Kidney (tissue), 14 donors: ENCODE data around the gene AKT1. TPM values are rescaled to one million over a fixed set of nuclear protein-coding genes. Genes with fewer than 3 reads are reported as not detected.

Experiments
- DNase-seq, 5 donors: peaks; one replicate each; pipeline ENCODE4 v3.0.0-alpha.2; 2013 to 2020
- FAIRE-seq: peaks from 2 replicates; lab custom pipeline; 2012; peaks lifted over from hg19 to GRCh38; lab: Jason Lieb, UNC
- H3K27ac ChIP-seq, 2 donors: one replicate each; pipeline ENCODE4 v1.7.0; 2013; ENCODE audit warnings: low read depth in 2 of 2, low read length in 2 of 2, inconsistent platforms in 1 of 2
- H3K27me3 ChIP-seq: one replicate; pipeline ENCODE4 v1.7.1; 2013; ENCODE audit warnings: low read length, inconsistent platforms; ENCODE audit not compliant: control insufficient read depth, insufficient read depth
- H3K36me3 ChIP-seq, 3 donors: one replicate each; pipeline versions ENCODE4 v1.7.0 to v1.7.1; 2013; ENCODE audit warnings: low read length in 3 of 3, control low read depth in 1 of 3, inconsistent platforms in 1 of 3; ENCODE audit not compliant: insufficient read depth in 3 of 3, control insufficient read depth in 2 of 3
- H3K4me1 ChIP-seq, 3 donors: one replicate each; pipeline versions ENCODE4 v1.7.0 to v1.7.1; 2013; ENCODE audit warnings: low read length in 3 of 3, inconsistent platforms in 1 of 3, low read depth in 1 of 3; ENCODE audit not compliant: control insufficient read depth in 2 of 3, insufficient read depth in 2 of 3
- H3K4me3 ChIP-seq, 3 donors: one replicate each; pipeline versions ENCODE4 v1.7.0 to v1.8.1; 2013; ENCODE audit warnings: low read length in 3 of 3, control low read depth in 1 of 3, inconsistent platforms in 1 of 3
- H3K9ac ChIP-seq, 3 donors: one replicate each; pipeline versions ENCODE4 v1.7.0 to v1.7.1; 2013; ENCODE audit warnings: low read length in 3 of 3, control low read depth in 1 of 3, inconsistent platforms in 1 of 3
- H3K9me3 ChIP-seq, 3 donors: one replicate each; pipeline versions ENCODE4 v1.7.0 to v1.7.1; 2013; ENCODE audit warnings: low read length in 3 of 3, control low read depth in 1 of 3, inconsistent platforms in 1 of 3; ENCODE audit not compliant: control insufficient read depth in 2 of 3, insufficient read depth in 1 of 3
- intact Hi-C: fragments of 100-400 bp; cut with DNase I; formaldehyde crosslinking; loops from one replicate; pipeline ENCODE4 v1.11.1; 2022
- polyA plus RNA-seq: library from polyadenylated mRNA; stranded (reverse); fragments of 350-450 nt; fragmentation: Illumina TruSeq; extraction: RNeasy Lipid Tissue Mini Kit (QIAGEN cat#74804); gene quantifications from one replicate; pipeline ENCODE4 v1.2.3, GENCODE V29; 2014; ENCODE audit warnings: low read depth, low replicate concordance; ENCODE audit not compliant: insufficient read depth
- total RNA-seq: library from RNA; stranded (reverse); fragmentation: NEBNext Ultra II Directional; extraction: Animal tissue kit (Norgen Biotek cat#: 25700); gene quantifications from one replicate; pipeline ENCODE4 v1.2.1, GENCODE V29; 2021
- TF ChIP-seq, protein P1 (sequence below): IDR thresholded peaks from 3 replicates; pipeline ENCODE4 v1.5.1; 2012; ENCODE audit warnings: mild to moderate bottlenecking, moderate library complexity, borderline replicate concordance; ENCODE audit not compliant: insufficient read depth; ENCODE audit errors: extremely low read depth
- donor health status: control.
- donor health status: control.
- donor health status: control.
- donor health status: control.
- donor health status: control.
- donor health status: DM: yes; HTN: yes; CAD: no.
- donor health status: Normal renal cell carcinoma (clear cell type).

The AKT1 gene
- total and polyA plus RNA-seq, 2 donors from 2014 or later: 70.6 to 125 TPM

DNA sequence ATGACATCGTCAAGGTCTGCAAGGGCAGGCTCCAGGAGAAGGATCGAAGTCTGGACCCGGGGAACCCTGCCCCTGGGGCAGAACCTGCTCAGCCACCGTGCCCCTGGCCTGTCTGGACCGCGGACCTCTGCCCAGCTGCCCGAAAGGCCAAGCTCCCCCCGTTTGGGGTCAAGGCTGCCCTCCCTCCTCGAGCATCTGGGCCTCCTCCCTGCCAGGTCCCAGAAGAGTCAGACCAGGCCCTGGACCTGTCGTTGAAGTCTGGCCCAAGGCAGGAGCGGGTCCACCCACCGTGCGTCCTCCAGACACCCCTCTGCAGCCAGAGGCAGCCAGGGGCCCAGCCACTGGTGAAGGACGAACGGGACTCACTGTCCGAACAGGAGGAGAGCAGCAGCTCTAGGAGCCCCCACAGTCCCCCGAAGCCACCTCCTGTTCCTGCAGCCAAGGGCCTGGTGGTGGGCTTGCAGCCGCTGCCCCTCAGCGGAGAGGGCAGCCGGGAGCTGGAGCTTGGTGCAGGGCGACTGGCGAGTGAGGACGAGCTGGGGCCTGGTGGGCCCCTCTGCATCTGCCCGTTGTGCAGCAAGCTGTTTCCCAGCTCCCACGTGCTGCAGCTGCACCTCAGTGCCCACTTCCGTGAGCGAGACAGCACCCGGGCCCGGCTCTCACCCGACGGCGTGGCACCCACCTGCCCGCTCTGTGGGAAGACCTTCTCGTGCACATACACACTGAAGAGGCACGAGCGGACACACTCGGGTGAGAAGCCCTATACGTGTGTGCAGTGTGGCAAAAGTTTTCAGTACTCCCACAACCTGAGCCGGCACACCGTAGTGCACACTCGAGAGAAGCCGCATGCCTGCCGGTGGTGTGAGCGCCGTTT, 6.2 kb upstream of the AKT1 start:
- Histone ChIP-seq H3K9me3 (no peaks in the 10 kb centered on the region), H3K9ac (peak overlapping the region in 1 of 3 donors; percentile 34), H3K27ac (peak overlapping the region; percentile 42 to 82), H3K36me3 (no peaks in the 10 kb centered on the region), H3K27me3 (no peaks in the 10 kb centered on the region), H3K4me1 (peaks cover 0 to 26% (median 15%) of the 10 kb centered on the region in 3 donors), H3K4me3 (peak overlapping the region in 2 of 3 donors; percentile 53 to 71)
- FAIRE-seq (no peak), DNase-seq (no peak)
- TF ChIP-seq, protein P1, sequence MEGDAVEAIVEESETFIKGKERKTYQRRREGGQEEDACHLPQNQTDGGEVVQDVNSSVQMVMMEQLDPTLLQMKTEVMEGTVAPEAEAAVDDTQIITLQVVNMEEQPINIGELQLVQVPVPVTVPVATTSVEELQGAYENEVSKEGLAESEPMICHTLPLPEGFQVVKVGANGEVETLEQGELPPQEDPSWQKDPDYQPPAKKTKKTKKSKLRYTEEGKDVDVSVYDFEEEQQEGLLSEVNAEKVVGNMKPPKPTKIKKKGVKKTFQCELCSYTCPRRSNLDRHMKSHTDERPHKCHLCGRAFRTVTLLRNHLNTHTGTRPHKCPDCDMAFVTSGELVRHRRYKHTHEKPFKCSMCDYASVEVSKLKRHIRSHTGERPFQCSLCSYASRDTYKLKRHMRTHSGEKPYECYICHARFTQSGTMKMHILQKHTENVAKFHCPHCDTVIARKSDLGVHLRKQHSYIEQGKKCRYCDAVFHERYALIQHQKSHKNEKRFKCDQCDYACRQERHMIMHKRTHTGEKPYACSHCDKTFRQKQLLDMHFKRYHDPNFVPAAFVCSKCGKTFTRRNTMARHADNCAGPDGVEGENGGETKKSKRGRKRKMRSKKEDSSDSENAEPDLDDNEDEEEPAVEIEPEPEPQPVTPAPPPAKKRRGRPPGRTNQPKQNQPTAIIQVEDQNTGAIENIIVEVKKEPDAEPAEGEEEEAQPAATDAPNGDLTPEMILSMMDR: no peak
- intact Hi-C loops: no loop called here

DNA sequence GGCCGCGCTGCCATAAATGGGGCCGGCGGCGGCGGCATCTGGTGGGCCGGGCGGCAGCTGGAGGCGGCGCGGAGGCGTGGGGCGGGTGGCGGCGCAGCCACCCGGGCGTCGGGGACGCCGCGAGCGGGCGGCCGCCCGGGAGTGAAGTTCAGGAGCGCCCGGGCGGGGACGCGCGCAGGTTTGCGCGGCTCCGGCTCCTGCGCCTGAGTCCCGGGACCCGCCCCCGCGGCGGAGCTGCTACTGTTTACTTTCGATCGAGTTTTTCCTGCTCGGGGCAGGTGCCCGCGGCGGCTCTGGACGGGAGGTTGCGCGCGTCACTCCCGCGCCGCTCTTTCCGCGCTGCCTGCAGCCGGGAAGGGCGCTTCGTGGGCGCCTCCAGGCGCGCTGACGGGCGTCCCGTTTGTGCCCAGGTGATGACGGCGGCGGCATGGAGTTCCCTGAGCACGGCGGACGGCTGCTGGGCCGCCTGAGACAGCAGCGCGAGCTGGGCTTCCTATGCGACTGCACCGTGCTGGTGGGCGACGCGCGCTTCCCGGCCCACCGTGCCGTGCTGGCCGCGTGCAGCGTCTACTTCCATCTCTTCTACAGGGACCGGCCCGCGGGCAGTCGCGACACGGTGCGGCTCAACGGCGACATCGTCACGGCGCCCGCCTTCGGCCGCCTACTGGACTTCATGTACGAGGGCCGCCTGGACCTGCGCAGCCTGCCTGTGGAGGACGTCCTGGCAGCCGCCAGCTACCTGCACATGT, 5.4 kb upstream of the AKT1 start, which contains the start of gene ZBTB42:
Gene ZBTB42, plus strand, starts transcription at position 331 of the 749 bp plus-strand sequence. Its CDS starts 97 bp downstream, at position 428.
- Histone ChIP-seq H3K27ac (peak within 1 kb of the TSS; percentile 89 to 94), H3K4me3 (peak within 1 kb of the TSS; percentile 16 to 71 (median 53)), H3K9ac (peak within 1 kb of the TSS in 2 of 3 donors; percentile 11 to 90), H3K9me3 (no peaks in the 10 kb centered on the region), H3K27me3 (no peaks in the 10 kb centered on the region), H3K4me1 (peaks cover 0 to 28% (median 15%) of the 10 kb centered on the region in 3 donors), H3K36me3 (no peaks in the 10 kb centered on the region)
- FAIRE-seq: no peak
- intact Hi-C loops: no loop called here
- TF ChIP-seq, protein P1: no peak
- peak; percentile 77 to 93 (median 81) for DNase-seq

DNA sequence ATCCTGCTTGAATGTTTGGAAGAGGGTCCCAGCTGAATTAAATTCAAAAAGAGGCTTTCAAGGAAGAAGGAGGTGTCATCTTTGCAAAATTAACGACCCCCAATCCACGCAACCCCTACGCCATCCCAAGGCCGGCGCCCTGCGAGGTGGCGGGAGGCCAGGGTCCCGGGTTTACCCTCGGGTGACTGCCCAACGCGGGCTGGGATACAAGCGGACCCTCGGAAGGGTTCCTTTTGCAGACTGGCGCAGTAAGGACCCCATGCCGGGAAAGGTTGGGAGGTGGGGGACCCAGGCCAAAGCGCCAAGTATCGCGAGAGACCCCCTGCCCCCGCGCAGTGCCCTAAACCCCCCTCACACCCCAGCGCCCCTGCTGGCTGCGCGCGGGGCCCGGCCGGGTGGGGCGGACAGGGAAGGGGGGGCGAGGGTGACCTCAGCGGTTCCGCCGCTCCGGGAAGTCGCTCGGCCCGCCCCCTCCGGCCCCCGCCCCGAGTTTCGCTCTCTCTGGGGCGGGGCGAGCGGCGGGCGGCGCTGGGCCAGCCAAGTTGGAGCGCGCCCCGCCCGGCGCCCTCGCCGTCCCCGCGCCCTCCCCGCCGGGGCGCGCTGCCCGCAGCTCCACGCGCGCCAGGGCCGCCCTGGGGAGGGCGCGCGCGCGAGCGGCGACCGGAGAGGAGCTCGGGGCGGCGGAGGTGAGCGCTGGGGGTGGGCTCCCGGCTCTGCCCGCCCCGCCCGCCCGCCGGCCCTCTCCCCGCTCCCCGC, 4.6 kb upstream of the AKT1 start:
- intact Hi-C loops: no loop called here
- H3K4me1 ChIP-seq: peaks cover 0 to 23% (median 13%) of the 10 kb centered on the region in 3 donors
- H3K36me3 ChIP-seq: no peaks in the 10 kb centered on the region
- TF ChIP-seq, protein P1: peak; percentile 28
- H3K4me3 ChIP-seq: peak overlapping the region in 2 of 3 donors; percentile 28 to 56
- H3K27me3 ChIP-seq: no peaks in the 10 kb centered on the region
- peak overlapping the region; percentile 89 to 94 for H3K27ac ChIP-seq
- FAIRE-seq: no peak
- peak overlapping the region in 2 of 3 donors; percentile 11 to 90 for H3K9ac ChIP-seq
- peak; percentile 73 to 96 (median 85) for DNase-seq
- H3K9me3 ChIP-seq: no peaks in the 10 kb centered on the region
